Stimulated activated CD8-positive, alpha-beta memory T cell treated with anti-CD3 and anti-CD28 coated beads, Interleukin-12 subunit alpha, Interleukin-12 subunit beta, amount 100 ng/mL, for 24 hours (primary cell): ENCODE results near the gene LIPC.

Experiments used
- DNase-seq: peaks from one replicate; pipeline ENCODE4 v3.0.0-alpha.2; 2020; ENCODE audit errors: extremely low read depth

LIPC gene

DNA sequence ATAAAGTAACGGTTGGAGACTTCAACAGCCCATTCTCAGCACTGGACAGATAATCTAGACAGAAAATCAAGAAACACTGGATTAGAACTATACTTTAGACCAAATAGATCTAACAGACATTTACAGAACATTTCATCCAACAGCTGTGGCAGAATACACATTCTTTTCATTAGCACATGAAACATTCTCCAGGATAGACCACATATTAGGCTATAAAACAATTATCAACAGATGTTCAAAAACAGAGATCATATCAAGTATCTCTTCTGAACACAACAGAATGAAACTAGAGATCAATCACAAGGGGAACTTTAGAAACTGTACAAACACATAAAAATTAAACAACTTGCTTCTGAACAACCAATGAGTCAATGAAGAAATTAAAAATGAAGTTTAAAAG, 184.4 kb downstream of the LIPC start:
- DNase-seq: no peak
